NCI-H460 (cell line): ENCODE results near the gene TSHZ1. TPM values are rescaled to one million over a fixed set of nuclear protein-coding genes. Genes with fewer than 3 reads are reported as not detected.

ENCODE experiments used
- DNase-seq: peaks from one replicate; pipeline ENCODE4 v3.0.0-alpha.2; 2016; ENCODE audit warnings: low read depth; ENCODE audit errors: extremely low read depth
- total RNA-seq: library from RNA; depleted of rRNA; stranded (reverse); fragments of >200 nt; shearing (Covaris generic); gene quantifications from 2 replicates; pipeline ENCODE4 v1.2.3, GENCODE V29; 2014

Gene TSHZ1
- total RNA-seq, 1 experiment from 2014 or later, result 6.3 TPM

DNA sequence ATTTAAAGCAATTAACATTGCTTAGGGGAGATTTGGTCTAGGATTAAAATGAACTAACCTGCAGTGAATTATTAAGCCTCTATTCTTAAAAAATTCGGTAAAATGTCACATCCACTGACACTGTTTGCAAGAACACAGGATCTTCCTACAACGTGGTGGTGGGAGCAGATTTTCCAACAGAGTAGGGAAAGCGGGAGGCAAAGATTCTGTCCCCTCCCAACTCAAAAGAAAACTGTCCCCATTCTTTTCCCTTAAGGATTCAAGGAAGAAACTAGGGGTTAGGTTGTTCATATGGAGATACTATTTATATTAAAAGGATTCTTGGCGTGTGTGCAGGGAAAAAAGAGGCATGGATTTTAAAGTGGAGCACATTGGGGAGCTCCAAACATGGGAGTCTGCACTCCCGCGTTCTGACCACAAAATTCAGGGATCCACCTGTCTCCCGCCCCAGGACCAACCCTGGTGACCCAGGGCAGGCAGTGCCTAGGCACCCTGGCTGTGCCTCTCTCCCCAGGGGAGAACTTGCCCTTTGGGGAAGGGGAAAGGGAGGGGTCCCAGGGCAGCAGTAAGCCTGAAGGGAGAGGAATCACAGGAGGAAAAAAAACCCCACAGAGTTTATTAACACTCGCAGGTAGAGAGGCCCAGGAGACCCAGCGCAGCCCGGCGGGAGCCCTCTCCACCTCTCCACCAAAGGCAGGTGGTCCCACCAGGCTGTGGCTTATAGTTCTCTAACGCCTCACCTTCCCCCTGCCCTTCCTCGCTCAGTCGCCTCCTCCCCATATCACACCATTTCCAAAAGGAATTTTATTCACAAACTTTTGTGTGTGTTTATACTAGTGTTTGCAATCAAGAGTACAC lies 3.9 kb upstream of the TSHZ1 start:
- no peak for DNase-seq

DNA sequence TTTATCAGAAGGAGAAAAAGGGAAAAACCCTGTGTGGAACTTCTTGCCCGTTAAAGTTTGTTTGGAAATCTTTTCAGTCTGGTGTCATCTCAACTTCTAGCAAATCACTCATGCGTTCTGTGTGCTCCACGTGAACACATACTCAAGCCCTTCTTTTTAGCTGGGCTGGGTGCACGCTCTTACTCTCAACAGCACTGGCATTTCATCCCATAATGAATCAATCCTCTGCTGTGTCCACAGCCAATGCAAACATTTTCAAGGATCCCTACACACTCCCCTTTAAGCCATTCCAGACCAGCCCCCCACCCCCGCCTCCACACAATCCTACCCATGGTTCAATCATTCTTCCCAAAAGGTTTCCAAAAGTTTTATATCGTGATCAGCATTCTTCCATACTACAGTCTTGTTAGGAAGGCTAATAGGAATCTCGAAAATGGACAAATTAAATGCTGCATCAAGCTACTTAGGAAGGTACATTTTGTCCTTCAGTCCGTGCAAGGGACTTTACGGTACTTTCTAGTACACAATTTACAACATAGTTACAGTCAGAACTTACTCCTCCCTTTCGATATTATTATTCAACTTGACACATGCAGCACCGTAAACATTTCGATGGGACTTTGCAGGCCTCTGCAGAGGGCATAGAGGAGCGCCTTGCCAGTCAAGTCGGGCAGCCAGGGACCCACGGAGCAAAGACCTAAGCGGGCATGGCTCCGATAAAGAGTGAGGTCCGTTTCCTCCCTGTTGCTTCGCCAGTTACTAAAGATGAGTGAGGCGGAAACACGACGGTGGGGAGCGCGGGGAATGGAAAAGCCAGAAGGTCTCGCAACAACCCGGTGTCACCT lies 3.1 kb upstream of the TSHZ1 start:
- DNase-seq, result no peak

DNA sequence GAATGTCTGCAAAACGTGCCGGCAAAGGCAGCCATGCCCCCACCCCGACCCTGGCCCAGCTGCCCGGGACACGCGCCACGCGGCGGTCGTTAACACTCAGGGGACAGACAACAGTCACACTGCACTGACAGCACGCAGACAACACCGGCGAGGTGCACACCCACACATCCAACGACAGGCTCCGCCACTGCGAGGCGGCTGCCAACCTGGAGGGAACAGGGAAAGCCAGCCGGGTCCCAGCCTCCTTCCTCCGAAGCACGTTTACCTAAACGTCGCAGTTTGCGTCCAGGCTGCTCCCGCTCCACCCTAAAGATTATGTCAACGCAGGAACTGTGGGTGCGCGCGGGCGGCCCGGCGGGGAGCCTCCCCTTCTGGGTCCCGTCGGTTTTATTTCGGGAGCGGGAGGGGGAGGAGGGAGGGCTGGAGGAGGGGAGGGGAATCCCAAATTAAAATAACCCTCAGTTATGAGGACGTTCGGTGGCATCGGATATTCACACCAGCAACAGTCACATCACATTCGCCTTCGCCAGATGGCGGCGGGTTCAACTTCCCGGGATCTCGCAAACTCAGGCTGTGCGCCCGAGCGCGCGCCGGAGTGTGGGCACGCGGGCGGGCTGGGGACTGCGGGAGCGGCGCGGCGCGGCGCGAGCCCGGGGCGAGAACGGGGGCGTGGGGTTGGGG lies 2.3 kb upstream of the TSHZ1 start:
- DNase-seq, result peak; percentile 13

DNA sequence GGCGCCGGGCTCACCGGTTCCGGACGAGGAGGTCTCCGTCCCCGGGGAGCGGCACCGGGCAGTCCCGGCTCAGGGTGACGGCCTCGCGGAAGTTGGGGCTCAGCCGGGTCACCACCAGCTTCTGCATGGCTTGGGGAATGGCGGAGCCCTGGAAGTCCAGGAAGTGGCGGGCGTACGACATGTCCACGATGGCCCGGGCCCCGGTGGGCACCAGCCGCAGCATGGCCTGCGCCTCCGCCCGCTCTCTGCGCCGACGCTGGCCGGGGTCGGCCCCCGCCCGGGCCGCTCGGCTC lies 1.8 kb upstream of the TSHZ1 start:
- no peak for DNase-seq

DNA sequence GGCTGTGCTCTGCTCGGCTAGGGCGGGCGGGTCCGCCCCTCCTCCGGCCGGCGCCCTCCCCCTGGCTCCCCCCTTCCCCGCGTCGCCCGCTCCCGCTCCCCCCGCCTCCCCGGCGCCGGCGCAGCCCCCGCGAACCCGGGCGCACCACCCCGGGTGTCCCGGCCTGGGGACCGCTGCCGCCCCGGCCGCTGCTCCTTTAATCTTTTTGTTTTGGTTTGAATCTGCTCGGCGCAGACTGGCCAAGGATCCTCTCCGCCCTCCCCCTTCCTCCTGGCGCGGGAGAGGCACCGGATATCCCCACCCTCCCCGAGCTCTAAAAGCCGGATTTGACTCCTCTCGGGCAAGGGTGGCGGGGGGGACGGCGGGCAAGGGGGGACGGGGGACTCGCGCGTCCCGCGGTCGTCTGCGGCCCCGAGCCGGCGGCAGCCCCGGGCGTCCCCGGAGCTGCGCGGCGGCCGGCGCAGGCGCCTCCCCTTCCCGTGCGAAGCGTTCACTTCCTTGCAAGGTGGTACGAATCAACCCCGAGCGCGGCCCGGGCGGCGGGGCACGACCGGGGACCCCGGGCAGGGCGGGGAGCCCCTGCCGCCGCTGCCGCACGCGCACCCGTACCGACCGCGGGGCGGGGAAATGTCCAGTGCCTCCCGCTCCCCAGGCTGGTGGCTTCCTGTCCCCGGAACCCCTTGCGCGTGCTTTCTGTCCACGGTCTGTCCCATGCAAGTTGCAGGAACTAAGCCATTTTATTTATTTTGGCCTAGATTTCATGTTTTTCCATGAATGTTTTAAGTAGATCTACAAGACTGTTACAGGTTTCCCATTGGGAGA lies 1.3 kb upstream of the TSHZ1 start, which contains the start of gene PTGR3:
TSS of gene PTGR3 (minus strand) at position 11 of the 822 bp plus-strand sequence. CDS start 81 bp downstream, outside the sequence.
- DNase-seq, result peak; percentile 76

DNA sequence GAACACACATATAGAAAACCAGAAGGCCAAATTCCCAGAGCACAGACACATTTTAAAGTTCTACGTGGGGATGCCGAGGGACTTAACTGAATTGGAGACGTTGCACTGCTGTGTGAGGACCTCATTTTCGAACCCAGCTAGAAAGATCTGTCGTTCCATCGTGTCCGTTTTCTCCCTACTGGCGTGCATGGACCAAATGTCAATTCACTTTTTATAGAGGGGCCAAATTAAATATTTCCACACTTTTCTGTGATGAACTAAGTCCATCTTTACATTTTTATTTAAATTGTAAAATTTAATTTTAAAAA lies 692 bp upstream of the TSHZ1 start:
- peak; percentile 19 for DNase-seq

DNA sequence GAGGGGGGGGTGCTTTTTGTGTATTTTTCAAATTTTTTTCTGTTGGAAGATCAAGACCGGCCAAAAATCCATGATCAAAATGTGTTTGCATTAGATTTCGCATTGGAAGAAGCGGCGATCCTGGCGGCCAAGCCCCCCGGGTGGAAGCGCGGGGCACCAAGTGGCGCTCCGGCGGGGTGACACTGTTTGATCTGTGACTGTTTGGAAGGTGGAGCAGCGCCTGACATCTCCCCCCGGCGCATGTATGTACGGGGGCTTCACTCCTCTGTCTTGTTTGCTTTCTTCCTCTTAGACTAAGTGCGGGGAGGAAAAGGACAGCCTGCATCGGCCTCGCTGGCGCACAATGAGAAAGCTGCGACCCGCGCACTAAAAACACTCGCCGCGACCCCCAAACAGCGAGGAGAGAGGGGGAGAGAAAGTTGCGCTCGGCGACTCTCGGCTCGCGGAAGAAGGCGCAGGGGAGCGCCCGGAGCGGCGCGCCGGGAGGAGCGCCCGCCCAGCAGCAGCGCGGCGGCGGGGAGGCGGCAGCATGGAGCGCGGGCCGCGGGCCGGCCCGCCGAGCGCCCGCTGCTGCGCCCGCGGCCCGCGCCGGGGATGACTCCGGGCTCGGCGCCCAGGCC lies 515 bp downstream of the TSHZ1 start:
- DNase-seq, result no peak

DNA sequence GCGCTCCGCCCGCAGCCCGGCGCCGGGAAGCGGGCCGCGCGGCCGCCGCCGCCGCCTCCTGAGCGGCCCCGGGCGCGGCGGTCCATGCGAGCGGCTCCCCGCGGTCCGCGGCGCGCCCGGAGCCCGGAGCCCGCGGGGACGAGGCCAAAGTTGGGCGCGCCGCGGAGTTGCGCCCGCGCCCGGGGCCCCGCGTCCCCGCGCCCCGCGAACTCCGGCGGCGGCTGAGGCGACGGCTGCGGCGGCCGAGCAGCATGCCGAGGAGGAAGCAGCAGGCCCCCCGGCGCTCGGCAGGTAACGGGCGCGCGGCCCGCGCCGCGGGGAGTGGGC lies 992 bp downstream of the TSHZ1 start:
- DNase-seq, result no peak

DNA sequence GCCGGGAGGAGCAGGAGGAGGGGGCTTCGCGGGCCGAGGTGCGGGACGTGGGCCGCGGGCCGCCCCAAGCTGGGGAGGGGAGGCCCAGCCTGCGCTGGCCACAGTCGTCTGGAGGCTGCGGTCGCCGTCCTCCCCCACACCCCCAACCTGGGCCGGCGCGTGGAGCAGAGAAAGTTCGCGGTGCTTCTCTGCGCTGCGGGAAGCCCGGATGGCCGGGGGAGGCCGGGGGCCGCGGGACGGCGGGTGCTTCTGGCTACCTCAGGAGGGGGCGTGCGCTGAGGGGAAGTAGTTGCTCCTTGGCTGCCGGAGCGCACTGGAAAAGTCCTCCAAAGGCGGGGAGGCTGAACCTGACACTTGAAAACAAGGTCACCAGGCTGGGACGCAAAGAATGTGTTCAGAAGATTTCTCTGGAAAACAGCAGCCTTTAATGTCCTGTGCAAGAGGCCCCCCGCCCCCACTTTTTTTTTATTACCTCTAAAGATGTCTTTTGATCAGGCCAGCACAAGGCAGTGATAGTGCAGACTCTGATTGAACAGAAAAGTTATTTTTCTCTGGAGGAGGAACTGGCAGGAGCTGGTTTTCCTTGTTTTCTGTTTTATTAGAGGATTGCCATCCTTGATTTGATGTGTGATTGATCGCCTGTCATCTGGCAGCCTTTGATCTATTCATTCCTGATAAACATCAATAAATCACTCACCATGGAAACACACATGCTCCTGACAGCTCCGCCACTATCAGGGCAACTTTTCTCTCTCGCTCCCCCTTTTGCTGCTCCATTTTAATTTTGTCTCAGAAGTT lies 1.6 kb downstream of the TSHZ1 start:
- DNase-seq, result no peak

DNA sequence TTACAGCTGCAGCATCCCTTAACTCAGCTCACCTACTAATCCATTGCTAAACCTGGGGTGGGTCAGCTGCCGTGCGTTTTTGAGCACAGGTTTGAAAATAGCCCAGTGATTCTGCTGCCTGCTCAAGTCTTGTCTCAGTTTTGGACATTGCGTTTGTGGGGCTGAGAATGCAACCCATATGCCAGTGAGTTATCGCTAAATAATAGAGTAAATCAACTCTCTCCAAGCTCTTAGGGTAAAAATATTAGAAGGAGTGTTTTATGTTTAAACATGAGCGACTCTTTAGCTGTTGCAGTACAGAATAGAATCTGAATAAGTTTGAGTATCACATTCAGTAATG lies 2.1 kb downstream of the TSHZ1 start:
- DNase-seq, result no peak

DNA sequence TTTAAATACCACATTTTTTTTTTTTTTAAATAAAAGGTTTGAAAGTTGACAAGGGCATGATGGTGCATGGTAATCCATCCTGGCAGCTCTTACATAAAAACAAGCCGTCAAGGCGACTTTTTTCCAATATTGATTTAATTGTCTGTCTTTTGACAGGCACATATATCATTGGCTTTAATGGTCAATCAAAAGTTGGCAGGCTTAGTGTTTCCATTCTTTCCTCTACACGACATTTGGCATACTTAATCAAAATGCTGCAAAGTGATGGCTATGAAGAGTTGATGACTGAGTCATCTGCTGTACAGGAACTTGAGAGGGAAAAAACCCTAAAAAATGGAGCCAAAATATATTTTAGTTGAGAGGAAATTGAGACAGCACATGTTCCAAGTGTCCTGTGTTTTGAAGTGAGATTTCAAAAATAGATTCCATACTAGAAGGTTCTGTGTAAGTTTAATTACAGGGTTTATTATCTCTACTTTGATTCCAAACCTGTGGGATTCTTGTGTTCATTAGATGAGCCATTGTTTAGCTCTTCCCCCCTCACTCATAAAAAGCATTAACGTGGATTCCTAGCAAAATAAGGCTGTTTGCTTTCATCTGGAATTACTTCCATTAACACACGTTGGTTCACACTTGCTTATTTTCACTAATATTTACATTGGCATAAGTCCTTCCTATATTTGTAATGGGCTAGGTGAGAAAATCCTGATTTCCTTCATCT lies 3.2 kb downstream of the TSHZ1 start:
- DNase-seq, result no peak

DNA sequence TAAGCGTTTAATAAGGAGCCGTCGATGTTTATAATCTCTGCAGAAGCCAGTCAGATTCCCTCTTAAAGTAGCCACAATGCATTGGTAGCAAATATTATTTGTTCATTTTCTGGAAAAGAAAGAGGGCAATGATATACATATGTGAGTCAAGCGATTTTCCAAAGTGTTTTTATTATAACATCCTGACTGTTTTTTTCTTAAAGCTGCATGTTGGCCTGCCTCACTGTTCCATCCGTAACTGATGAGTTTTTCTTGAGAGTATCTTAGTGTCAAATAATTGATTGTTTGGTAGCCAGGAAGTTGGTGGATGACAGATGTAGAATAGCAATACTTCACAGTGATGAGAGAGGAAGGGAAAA lies 3.7 kb downstream of the TSHZ1 start:
- DNase-seq, result no peak

DNA sequence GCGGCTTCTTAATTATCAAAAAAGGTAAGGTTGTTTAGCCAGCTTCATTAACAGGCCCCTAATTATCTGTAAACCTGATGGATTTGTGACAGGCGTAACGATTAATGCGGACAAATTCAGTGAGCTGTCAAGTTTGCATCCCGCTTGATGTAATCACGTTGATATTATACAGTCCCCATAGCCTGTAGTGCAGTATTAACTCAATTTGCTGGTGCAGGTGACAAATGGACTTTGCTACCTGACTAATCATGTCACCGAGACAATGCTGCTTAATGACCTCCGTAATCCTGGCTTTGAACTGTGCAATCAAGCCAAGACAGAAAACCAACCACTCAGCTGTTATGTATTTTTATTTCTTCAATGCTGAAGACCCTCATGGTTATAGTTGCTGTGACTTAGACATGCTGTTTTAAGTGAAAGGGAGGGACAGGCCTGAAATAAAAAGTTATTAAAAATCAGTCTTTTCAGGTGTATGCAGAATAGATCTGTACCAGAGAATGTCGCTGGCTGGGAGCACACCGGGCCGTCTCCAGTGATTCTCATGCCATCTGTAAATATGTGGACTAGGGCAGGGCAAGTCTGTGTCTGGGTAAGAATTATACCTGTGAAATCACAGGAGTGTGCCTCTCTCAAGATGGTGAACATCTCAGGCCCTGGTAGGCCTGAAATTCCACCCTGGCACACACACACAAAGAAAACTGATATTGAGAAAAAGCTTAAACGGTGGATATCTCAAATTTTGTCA lies 4.3 kb downstream of the TSHZ1 start:
- DNase-seq, result no peak

DNA sequence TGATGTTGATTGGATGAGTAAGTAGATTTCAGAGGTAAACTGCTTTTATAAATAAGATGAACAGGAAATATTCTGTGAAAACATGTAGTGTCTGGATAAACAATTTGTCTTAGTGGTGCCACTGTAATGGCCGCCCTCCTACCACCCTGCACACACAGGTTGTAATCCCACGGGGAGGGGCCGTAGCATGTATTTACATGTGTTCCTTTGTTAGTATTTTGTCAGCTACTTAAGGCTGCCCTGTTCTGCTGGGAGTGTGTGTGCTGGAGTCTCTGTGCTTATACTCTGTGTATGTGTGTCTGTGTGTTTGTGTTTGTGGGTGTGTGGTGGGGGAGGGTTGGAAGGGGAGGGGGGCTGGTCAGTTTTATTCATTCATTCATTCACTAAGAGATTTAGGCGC lies 5.1 kb downstream of the TSHZ1 start:
- no peak for DNase-seq

DNA sequence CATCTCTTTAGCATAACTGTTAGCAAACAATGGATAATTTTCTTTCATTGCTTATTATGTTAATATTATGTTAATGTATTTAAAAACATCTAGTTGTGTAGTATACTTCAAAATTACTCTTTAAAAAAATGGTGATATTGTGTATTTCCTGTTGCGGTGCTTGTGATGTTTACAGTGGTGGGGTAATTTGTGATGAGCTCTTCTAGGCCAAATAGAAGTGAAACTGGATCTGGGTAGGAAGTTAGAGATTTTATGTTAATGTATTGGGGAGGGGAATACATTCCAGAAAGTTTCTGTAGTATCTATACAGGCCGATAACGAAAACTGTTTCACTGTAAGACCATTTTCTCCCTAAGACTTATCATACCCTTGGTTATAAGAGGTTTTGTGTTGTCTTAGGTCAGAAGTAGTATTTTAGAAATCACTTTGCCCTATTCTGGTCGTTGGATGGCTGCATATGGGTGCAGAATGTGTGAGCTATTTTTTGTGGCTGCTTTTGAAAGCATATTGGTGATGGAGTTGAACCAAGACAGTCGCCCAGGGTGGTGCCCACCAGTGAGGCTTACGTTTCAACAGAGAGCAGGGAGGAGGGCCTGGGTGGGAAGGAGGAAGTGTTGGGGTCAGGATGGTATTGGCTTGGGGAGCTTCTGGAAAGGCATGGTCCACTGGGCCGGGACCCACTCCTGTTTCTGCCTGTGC lies 5.8 kb downstream of the TSHZ1 start:
- no peak for DNase-seq

DNA sequence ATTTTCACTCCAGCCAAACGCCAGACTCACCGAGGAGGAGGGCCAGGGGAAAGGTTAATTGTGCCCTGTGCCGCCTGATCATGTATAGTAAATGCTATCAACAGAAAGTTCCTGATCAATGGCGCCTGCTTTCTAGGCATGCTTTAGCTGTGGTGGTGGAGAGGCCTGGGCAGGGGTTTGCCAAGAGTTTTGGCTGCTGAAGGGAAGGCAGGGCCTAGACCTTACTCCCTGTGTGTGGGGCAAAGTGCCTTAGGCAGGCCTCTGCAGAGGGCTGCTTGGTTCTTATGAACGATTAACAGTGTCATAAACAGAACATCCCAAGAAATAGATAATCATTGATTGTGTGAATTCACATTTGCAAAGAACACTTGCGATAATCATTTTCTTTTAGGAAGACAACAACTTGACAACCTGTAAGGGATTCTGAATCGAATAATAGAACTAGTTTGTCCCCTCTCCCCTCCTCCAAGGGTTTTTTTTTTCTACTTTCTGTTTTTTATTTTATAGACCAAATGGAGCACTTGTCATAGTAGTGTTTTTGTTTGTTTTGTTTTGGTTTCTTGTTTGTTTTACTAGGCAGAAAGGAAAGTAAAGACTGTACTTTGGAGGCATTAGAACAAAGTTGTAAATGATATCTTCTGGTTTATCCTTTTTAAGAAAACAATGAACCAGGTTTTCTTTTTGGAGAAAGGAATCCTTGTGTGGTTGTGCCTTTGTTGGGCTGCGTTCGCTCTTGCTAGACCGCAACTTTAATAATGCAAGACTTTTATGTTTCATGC lies 6.5 kb downstream of the TSHZ1 start:
- no peak for DNase-seq
